Measurements from ENCODE around the gene ALB. TPM values are rescaled to one million over a fixed set of nuclear protein-coding genes. Genes with fewer than 3 reads are reported as not detected.
"Not testable (repeated sequence)": the region's sequence is repeated elsewhere in the genome, so short reads cannot be mapped to it uniquely, and the experiment has no call there.

The ALB gene
- total RNA-seq = not detected in 2 replicates
- 0.03 TPM in 1 of 2 replicates, not detected in the other for polyA plus RNA-seq
- not detected in 2 replicates for polyA plus RNA-seq (2012)
- 0.70 TPM in 1 of 2 replicates, not detected in the other for polyA minus RNA-seq (ENCODE audit: low replicate concordance)

GRCh38 chr4:73404042-73404441, at the start of gene ALB:
TSS of gene ALB (plus strand) at chr4:73404287. CDS start at chr4:73404328, 41 bp downstream.
- no peaks in the 10 kb centered on the region for H3K79me2 ChIP-seq (ENCODE audit: control insufficient read depth, insufficient read depth, low read length)
- TF ChIP-seq EZH2 (IDR thresholded peaks at IDR 0.05; ENCODE audit: low read length, missing control alignments) (no peak), CTCF (conservative IDR thresholded peaks at IDR 0.05 in 1 of 2, IDR thresholded peaks at IDR 0.05 in 1 of 2; ENCODE audit: low read depth in 1 of 2, low read length in 2 of 2) (no peak)
- no peaks in the 10 kb centered on the region for H3K4me1 ChIP-seq (ENCODE audit: control insufficient read depth, extremely low read depth, insufficient read depth, low read length)
- no peaks in the 10 kb centered on the region for H3K9me3 ChIP-seq (ENCODE audit: control insufficient read depth, insufficient read depth, low read depth, low read length)
- no peaks in the 10 kb centered on the region for H4K20me1 ChIP-seq (ENCODE audit: control insufficient read depth, extremely low read depth, insufficient read depth, low read length)
- no peak within 1 kb of the TSS for H3K4me3 ChIP-seq (replicated peaks in 1 of 4; ENCODE audit: control extremely low read depth in 1 of 4, insufficient read depth in 1 of 4, low read depth in 3 of 4, low read length in 4 of 4)
- no peaks in the 10 kb centered on the region for H3K36me3 ChIP-seq (ENCODE audit: control insufficient read depth, insufficient read depth, low read length)
- H2AFZ ChIP-seq (ENCODE audit: low read length) = no peak within 1 kb of the TSS
- H3K9ac ChIP-seq (ENCODE audit: insufficient read depth, low read length) = no peak within 1 kb of the TSS
- H3K4me2 ChIP-seq (ENCODE audit: extremely low read depth, insufficient read depth, low read length) = no peak within 1 kb of the TSS
- H3K27ac ChIP-seq (ENCODE audit: insufficient read depth, low read length) = no peak within 1 kb of the TSS
- H3K27me3 ChIP-seq (ENCODE audit: control insufficient read depth, insufficient read depth, low read length) = no peaks in the 10 kb centered on the region
- DNase-seq (ENCODE audit: low read depth in 2 of 2) = no peak

- H4K20me1 ChIP-seq (ENCODE audit: control insufficient read depth, extremely low read depth, insufficient read depth, low read length); DNase-seq (ENCODE audit: low read depth in 2 of 2); H3K27ac ChIP-seq (ENCODE audit: insufficient read depth, low read length); H3K4me1 ChIP-seq (ENCODE audit: control insufficient read depth, extremely low read depth, insufficient read depth, low read length); H3K27me3 ChIP-seq (ENCODE audit: control insufficient read depth, insufficient read depth, low read length); H3K9ac ChIP-seq (ENCODE audit: insufficient read depth, low read length); H3K36me3 ChIP-seq (ENCODE audit: control insufficient read depth, insufficient read depth, low read length); H2AFZ ChIP-seq (ENCODE audit: low read length); H3K79me2 ChIP-seq (ENCODE audit: control insufficient read depth, insufficient read depth, low read length); H3K4me3 ChIP-seq (replicated peaks in 1 of 4; ENCODE audit: control extremely low read depth in 1 of 4, insufficient read depth in 1 of 4, low read depth in 3 of 4, low read length in 4 of 4); H3K9me3 ChIP-seq (ENCODE audit: control insufficient read depth, insufficient read depth, low read depth, low read length); H3K4me2 ChIP-seq (ENCODE audit: extremely low read depth, insufficient read depth, low read length): not testable (repeated sequence)
Observed at GRCh38 chr4:73357174-73357573, 46.9 kb upstream of the ALB start.

DNA sequence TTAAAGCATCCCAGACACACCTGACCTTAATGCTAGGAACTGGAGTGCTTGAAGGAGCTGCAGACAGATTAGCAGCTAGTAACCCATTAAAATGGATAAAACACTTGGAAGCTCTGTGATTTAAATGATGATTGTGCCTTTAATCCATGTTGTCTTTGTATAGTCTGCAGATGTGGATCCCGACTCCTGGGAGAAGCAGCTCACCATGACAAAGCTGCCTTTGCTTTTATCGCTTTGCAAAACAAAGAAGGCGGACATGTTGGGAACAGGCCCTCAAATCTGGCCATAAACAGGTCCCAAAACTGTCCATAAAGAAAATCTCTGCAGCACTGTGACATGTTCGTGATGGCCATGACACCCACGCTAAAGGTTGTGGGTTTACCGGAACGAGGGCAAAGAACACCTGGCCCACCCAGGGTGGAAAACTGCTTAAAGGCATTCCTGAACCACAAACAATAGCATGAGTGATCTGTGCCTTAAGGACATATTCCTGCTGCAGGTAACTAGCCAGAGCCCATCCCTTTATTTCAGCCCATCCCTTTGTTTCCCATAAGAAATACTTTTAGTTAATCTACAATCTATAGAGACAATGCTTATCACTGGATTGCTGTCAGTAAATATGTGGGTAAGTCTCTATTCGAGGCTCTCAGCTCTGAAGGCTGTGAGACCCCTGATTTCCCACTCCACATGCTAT, 34.4 kb upstream of the ALB start:
- H3K27me3 ChIP-seq (ENCODE audit: control insufficient read depth, insufficient read depth, low read length); H3K9me3 ChIP-seq (ENCODE audit: control insufficient read depth, insufficient read depth, low read depth, low read length); H3K4me1 ChIP-seq (ENCODE audit: control insufficient read depth, extremely low read depth, insufficient read depth, low read length); H3K4me3 ChIP-seq (replicated peaks in 1 of 4; ENCODE audit: control extremely low read depth in 1 of 4, insufficient read depth in 1 of 4, low read depth in 3 of 4, low read length in 4 of 4); H4K20me1 ChIP-seq (ENCODE audit: control insufficient read depth, extremely low read depth, insufficient read depth, low read length); H3K27ac ChIP-seq (ENCODE audit: insufficient read depth, low read length); H3K36me3 ChIP-seq (ENCODE audit: control insufficient read depth, insufficient read depth, low read length); H3K79me2 ChIP-seq (ENCODE audit: control insufficient read depth, insufficient read depth, low read length); DNase-seq (ENCODE audit: low read depth in 2 of 2); H2AFZ ChIP-seq (ENCODE audit: low read length); H3K9ac ChIP-seq (ENCODE audit: insufficient read depth, low read length); H3K4me2 ChIP-seq (ENCODE audit: extremely low read depth, insufficient read depth, low read length): not testable (repeated sequence)

DNA sequence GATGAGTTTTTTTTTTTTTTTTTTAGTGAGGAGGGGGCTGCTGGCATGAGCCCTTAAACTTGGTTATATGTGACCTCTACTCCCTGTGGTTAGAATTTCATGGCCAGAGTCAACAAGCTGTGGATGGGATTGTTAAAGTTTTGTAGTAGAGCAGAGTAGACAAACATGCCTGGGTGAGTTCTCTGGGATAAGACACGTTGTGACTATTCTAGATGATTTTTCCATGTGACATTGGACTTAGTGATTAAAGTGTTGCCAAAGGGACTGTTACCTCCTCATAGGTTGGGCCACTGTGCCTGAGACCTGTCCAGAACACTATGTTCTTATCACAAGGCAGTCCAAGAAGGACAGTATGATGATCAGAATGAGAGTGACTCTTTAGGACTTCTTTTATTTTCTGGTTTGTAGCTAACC, 28.8 kb upstream of the ALB start:
- Histone ChIP-seq H3K9me3 (ENCODE audit: control insufficient read depth, insufficient read depth, low read depth, low read length) (no peaks in the 10 kb centered on the region), H3K4me3 (replicated peaks in 1 of 4; ENCODE audit: control extremely low read depth in 1 of 4, insufficient read depth in 1 of 4, low read depth in 3 of 4, low read length in 4 of 4) (no peak overlapping the region), H3K27me3 (ENCODE audit: control insufficient read depth, insufficient read depth, low read length) (no peaks in the 10 kb centered on the region), H3K4me1 (ENCODE audit: control insufficient read depth, extremely low read depth, insufficient read depth, low read length) (no peaks in the 10 kb centered on the region), H3K4me2 (ENCODE audit: extremely low read depth, insufficient read depth, low read length) (no peak overlapping the region), H4K20me1 (ENCODE audit: control insufficient read depth, extremely low read depth, insufficient read depth, low read length) (no peaks in the 10 kb centered on the region), H2AFZ (ENCODE audit: low read length) (no peak overlapping the region), H3K9ac (ENCODE audit: insufficient read depth, low read length) (no peak overlapping the region), H3K79me2 (ENCODE audit: control insufficient read depth, insufficient read depth, low read length) (no peaks in the 10 kb centered on the region), H3K27ac (ENCODE audit: insufficient read depth, low read length) (no peak overlapping the region), H3K36me3 (ENCODE audit: control insufficient read depth, insufficient read depth, low read length) (no peaks in the 10 kb centered on the region)
- DNase-seq (ENCODE audit: low read depth in 2 of 2) = no peak
- no peak for TF ChIP-seq CTCF (conservative IDR thresholded peaks at IDR 0.05 in 1 of 2, IDR thresholded peaks at IDR 0.05 in 1 of 2; ENCODE audit: low read depth in 1 of 2, low read length in 2 of 2)
- TF ChIP-seq EZH2 (IDR thresholded peaks at IDR 0.05; ENCODE audit: low read length, missing control alignments) = no peak
